HG03521 (cell line): ENCODE data around the gene E2F3.
A peak's percentile ranks its signal among the peaks of the same experiment; 100 is the strongest.

ENCODE experiments used
- ATAC-seq: cut with Tn5 transposase; IDR thresholded peaks from one replicate; pipeline ENCODE4 v1.9.1; 2021; ENCODE audit warnings: mild to moderate bottlenecking, moderate library complexity; ENCODE audit not compliant: unreplicated experiment

The E2F3 gene

GRCh38 chr6:20401205-20402091, at the start of gene E2F3:
TSS of gene E2F3 (plus strand) at chr6:20401879. CDS start at chr6:20402233, 354 bp downstream.
- ATAC-seq, result peak; percentile 85

GRCh38 chr6:20352346-20352745, 49.3 kb upstream of the E2F3 start:
- ATAC-seq, result no peak

- ATAC-seq, result no peak
These were observed 48.5 kb upstream of the E2F3 start for GRCh38 chr6:20353134-20353533.

GRCh38 chr6:20354366-20354765, 47.3 kb upstream of the E2F3 start:
- no peak for ATAC-seq

GRCh38 chr6:20360471-20361119, 41.1 kb upstream of the E2F3 start:
- ATAC-seq, result no peak

- ATAC-seq, result no peak
These were observed 39.1 kb upstream of the E2F3 start for GRCh38 chr6:20362623-20363022.

- no peak for ATAC-seq
These were observed 37.4 kb upstream of the E2F3 start for GRCh38 chr6:20364327-20364726.

GRCh38 chr6:20365456-20365855, 36.2 kb upstream of the E2F3 start:
- peak; percentile 69 for ATAC-seq

- no peak for ATAC-seq
These were observed 35.4 kb upstream of the E2F3 start for GRCh38 chr6:20366082-20366830.

GRCh38 chr6:20367743-20368485, 33.8 kb upstream of the E2F3 start:
- no peak for ATAC-seq

- ATAC-seq, result no peak
These were observed 31.3 kb upstream of the E2F3 start for GRCh38 chr6:20370393-20370792.

- ATAC-seq, result no peak
These were observed 30.9 kb upstream of the E2F3 start for GRCh38 chr6:20370801-20371200.

- ATAC-seq, result no peak
These were observed 26.2 kb upstream of the E2F3 start for GRCh38 chr6:20375436-20375835.

GRCh38 chr6:20377623-20378265, 23.9 kb upstream of the E2F3 start:
- no peak for ATAC-seq

GRCh38 chr6:20379231-20379630, 22.4 kb upstream of the E2F3 start:
- ATAC-seq, result no peak

- ATAC-seq, result no peak
These were observed 15.5 kb upstream of the E2F3 start for GRCh38 chr6:20386218-20386617.

GRCh38 chr6:20389066-20389465, 12.6 kb upstream of the E2F3 start:
- no peak for ATAC-seq

- no peak for ATAC-seq
These were observed 8.4 kb upstream of the E2F3 start for GRCh38 chr6:20393297-20393696.

GRCh38 chr6:20399518-20399917, 2.2 kb upstream of the E2F3 start:
- no peak for ATAC-seq

GRCh38 chr6:20400456-20401204, 1.0 kb upstream of the E2F3 start:
- no peak for ATAC-seq
